ENCODE data around the gene ETF1. TPM values are rescaled to one million over a fixed set of nuclear protein-coding genes. Genes with fewer than 3 reads are reported as not detected.

Gene ETF1
- total and polyA plus RNA-seq, 9 of the 15 experiments (the other 6 are each of a cell fraction or from before 2014, with no cell fraction given) = 53.7 to 209 (median 164) TPM

GRCh38 chr5:138469540-138470321 is 73.3 kb downstream of the ETF1 start (continued):
- TF ChIP-seq CUX1 (CRISPR knock-in tag; IDR thresholded peaks at IDR 0.05) (no peak), ARID2 (IDR thresholded peaks at IDR 0.05) (no peak), FOXM1 (IDR thresholded peaks at IDR 0.05; ENCODE audit: low read depth) (no peak), FOXM1 (CRISPR knock-in tag; IDR thresholded peaks at IDR 0.05; ENCODE audit: low read depth) (peak; percentile 96), POLR3G (IDR thresholded peaks at IDR 0.05; ENCODE audit: extremely low read depth, insufficient read length, insufficient replicate concordance) (no peak), GATA2 (CRISPR knock-in tag; IDR thresholded peaks at IDR 0.05) (no peak), MCM5 (IDR thresholded peaks at IDR 0.05; ENCODE audit: low read depth) (no peak), KLF13 (tag; IDR thresholded peaks at IDR 0.05; ENCODE audit: borderline replicate concordance, low read depth) (no peak), ZNF121 (CRISPR knock-in tag; conservative IDR thresholded peaks at IDR 0.05) (no peak), JUN (IDR thresholded peaks at IDR 0.05; ENCODE audit: borderline replicate concordance, low read depth, low read length) (peak; percentile 12; the same call in 1 of the 2 replicates), JUN (CRISPR knock-in tag; IDR thresholded peaks at IDR 0.05; ENCODE audit: borderline replicate concordance) (peak; percentile 19; the same call in 1 of the 2 replicates), TSHZ1 (CRISPR knock-in tag; IDR thresholded peaks at IDR 0.05) (no peak), ZKSCAN1 (IDR thresholded peaks at IDR 0.05; ENCODE audit: low read depth, low read length) (peak; percentile 51), NELFE (IDR thresholded peaks at IDR 0.05; ENCODE audit: insufficient read depth, insufficient read length) (no peak), ZBTB49 (CRISPR knock-in tag; IDR thresholded peaks at IDR 0.05; ENCODE audit: borderline replicate concordance) (no peak), RAD51 (IDR thresholded peaks at IDR 0.05; ENCODE audit: borderline replicate concordance, low read depth) (no peak; the same call in 1 of the 2 replicates), MTF1 (CRISPR knock-in tag; IDR thresholded peaks at IDR 0.05; ENCODE audit: borderline replicate concordance) (no peak)
